Measurements from ENCODE around the gene THBS1.

- TF ChIP-seq FOXM1 (IDR thresholded peaks at IDR 0.05; ENCODE audit: borderline replicate concordance) (no peak), SP1 (IDR thresholded peaks at IDR 0.05) (no peak), TARDBP (IDR thresholded peaks at IDR 0.05) (no peak), FOXK2 (IDR thresholded peaks at IDR 0.05) (no peak), BHLHE40 (IDR thresholded peaks at IDR 0.05; ENCODE audit: borderline replicate concordance) (no peak), ARNT (IDR thresholded peaks at IDR 0.05) (no peak), PKNOX1 (IDR thresholded peaks at IDR 0.05) (no peak)
These were observed 28.5 kb downstream of the THBS1 start for GRCh38 chr15:39609166-39609916.
